Measurements from ENCODE around the gene SLC1A3.

The SLC1A3 gene

DNA sequence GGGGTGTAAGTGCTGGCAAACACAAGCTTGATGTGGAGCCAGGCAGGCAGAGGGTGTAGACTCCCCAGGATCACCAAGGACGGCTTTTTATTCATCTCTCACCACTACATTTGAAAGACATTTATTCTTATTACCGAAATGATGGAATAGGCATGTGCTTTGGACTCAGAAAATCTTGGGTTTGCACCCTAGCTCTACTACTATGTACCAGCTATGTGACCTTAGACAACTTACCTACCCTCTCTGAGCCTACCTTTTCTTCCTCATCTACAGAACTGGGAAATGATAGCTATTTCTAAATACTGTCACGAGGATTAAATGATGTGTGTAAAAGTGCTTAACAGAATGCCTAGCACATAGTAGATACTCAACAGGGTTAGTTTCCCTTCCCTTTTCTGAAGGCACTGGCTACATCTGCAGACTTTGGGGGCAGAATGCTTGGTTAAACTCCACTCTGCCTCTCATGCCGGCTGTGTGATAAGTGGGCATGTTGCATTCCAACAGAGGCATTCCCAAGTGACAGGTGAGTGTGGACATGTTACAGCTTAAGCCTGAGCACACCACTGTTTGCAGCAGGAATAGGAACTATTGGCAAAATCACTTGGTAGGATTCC, 94.8 kb downstream of the SLC1A3 start:
- TF ChIP-seq FOXM1 (IDR thresholded peaks at IDR 0.05; ENCODE audit: borderline replicate concordance, low read depth), result no peak
- TF ChIP-seq TCF12 (IDR thresholded peaks at IDR 0.05; ENCODE audit: low read depth), result no peak

DNA sequence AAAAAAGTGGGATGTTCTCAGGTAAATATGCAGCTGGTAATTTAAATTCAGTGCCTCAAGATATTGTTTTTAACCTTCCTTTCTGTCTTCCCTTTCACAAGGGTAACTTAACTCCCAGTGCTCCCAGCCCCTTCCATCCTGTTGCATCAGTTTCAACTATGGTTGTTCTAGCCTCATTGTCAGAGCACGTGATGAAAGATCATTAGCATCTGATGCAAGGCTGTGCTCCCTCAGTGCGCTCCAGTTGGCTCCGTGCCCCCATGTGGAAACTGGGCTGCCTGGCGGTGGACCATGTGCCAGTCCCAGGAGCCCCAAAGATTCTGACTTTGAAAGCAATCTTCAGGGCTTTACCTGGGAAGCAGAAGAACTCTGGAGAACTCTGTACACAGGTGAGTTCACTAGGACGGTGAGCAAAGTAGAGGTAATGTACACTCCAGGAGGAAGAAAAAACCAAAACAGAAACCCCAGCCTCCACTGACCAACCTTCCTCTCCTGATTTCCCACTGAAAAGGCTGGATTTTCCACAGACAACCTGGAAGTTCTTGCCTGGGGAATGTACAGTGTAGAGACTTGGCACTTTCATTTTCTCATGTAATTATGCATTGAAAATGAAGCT, 96.9 kb downstream of the SLC1A3 start:
- TF ChIP-seq CREB1 (IDR thresholded peaks at IDR 0.05; ENCODE audit: low read depth) (no peak), EGR1 (IDR thresholded peaks at IDR 0.05) (no peak), TCF12 (IDR thresholded peaks at IDR 0.05; ENCODE audit: low read depth) (no peak), EP300 (IDR thresholded peaks at IDR 0.05; ENCODE audit: borderline replicate concordance) (no peak), FOXM1 (IDR thresholded peaks at IDR 0.05; ENCODE audit: borderline replicate concordance, low read depth) (no peak), RAD21 (IDR thresholded peaks at IDR 0.05; ENCODE audit: low read depth) (no peak), TEAD4 (IDR thresholded peaks at IDR 0.05) (no peak)
- TF ChIP-seq, protein P1, sequence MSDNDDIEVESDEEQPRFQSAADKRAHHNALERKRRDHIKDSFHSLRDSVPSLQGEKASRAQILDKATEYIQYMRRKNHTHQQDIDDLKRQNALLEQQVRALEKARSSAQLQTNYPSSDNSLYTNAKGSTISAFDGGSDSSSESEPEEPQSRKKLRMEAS (IDR thresholded peaks at IDR 0.05), result no peak

DNA sequence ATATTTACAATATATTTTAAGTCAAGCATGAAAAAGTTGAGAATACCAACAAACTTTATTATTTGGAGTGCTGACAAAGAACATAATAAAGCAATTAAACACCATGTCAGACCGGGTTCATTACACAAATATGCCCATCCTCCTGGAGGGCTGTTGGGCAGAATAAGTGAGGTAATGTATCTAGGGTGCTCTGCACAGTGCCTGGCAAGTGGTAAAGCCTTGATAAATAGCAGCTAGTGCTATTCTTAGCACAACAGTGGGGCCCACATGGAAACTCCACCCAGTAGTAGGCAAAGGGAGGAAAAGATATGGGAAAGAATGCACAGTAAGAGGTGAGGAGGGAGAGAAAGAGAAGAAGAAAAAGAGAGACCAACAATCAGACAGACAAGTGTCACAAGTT, 97.7 kb downstream of the SLC1A3 start:
- no peak for TF ChIP-seq ZBTB7A (IDR thresholded peaks at IDR 0.05; ENCODE audit: low read depth)
- no peak for TF ChIP-seq YY1 (IDR thresholded peaks at IDR 0.05; ENCODE audit: low read depth)
- TF ChIP-seq CEBPB (IDR thresholded peaks at IDR 0.05), result no peak
- no peak for TF ChIP-seq TCF12 (IDR thresholded peaks at IDR 0.05; ENCODE audit: low read depth)
- TF ChIP-seq TEAD4 (IDR thresholded peaks at IDR 0.05), result no peak

DNA sequence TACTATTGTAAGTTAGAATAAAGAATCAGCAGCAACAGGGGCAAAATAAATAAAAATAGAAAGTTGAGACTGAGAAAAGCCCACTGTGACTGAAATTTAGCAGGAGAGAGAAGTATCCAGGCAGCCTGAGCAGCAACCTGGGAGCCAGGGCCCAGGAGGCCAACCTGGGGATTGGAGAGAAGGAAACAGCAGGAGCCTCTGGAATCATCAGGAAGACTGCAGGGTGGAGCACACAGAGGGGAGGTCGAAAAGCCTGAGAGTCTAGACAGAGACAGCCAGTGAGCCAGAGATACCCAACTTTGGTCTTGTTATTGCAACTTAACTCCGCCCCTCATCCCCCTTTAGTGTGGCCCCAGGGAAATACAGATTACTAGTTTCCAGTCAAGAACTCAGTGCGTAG, 98.6 kb downstream of the SLC1A3 start:
- TF ChIP-seq, protein P1 (IDR thresholded peaks at IDR 0.05), result no peak
- no peak for TF ChIP-seq YY1 (IDR thresholded peaks at IDR 0.05; ENCODE audit: low read depth)
- no peak for TF ChIP-seq RAD21 (IDR thresholded peaks at IDR 0.05; ENCODE audit: low read depth)

DNA sequence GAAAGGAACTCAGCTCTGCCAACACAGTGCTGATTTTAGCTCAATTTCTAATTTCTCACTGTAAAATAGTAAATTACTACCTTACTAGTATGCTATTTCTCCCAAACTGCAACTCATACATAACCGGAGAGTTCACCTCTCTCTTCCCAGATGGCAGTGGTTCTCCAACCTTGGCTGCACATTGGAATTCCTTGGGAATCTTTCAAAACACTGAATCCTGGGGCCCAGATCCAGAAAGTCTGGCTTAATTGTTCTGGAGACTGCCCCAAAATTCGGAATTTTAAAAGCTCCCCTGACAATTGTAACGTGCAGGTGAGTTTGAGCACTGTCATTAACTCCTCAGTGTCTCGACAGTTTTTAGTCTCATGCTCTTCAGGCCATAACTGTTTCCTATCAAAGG, 100.3 kb downstream of the SLC1A3 start:
- TF ChIP-seq, protein P1 (IDR thresholded peaks at IDR 0.05), result no peak
- no peak for TF ChIP-seq FOXM1 (IDR thresholded peaks at IDR 0.05; ENCODE audit: borderline replicate concordance, low read depth)
- TF ChIP-seq, protein P2, sequence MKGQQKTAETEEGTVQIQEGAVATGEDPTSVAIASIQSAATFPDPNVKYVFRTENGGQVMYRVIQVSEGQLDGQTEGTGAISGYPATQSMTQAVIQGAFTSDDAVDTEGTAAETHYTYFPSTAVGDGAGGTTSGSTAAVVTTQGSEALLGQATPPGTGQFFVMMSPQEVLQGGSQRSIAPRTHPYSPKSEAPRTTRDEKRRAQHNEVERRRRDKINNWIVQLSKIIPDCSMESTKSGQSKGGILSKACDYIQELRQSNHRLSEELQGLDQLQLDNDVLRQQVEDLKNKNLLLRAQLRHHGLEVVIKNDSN (IDR thresholded peaks at IDR 0.05), result no peak
- TF ChIP-seq YY1 (IDR thresholded peaks at IDR 0.05; ENCODE audit: low read depth), result no peak
- TF ChIP-seq CREB1 (IDR thresholded peaks at IDR 0.05; ENCODE audit: low read depth), result no peak
- TF ChIP-seq TEAD4 (IDR thresholded peaks at IDR 0.05), result no peak
- no peak for TF ChIP-seq EP300 (IDR thresholded peaks at IDR 0.05; ENCODE audit: borderline replicate concordance)
- TF ChIP-seq EGR1 (IDR thresholded peaks at IDR 0.05), result no peak
- no peak for TF ChIP-seq TCF12 (IDR thresholded peaks at IDR 0.05; ENCODE audit: low read depth)
- no peak for TF ChIP-seq ZBTB7A (IDR thresholded peaks at IDR 0.05; ENCODE audit: low read depth)
- no peak for TF ChIP-seq NFIC (IDR thresholded peaks at IDR 0.05)

DNA sequence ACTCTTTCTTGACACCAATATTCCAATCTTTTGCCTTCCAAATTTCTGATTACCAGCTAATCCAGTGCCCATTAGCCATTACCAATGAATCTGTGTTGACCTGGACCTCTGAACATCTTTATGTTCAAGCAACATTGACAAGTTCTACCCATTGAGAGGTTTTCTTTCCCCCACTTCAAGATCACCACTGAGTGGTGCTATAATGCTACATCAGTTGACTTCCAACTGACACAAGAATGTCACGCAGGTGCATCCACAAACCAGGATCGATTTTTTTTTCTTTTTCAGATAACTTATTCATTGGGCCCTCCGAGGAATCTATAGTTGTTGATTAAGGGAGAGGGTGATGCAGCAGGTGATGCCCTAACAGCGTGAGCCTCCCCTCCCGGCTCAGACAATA, 102.6 kb downstream of the SLC1A3 start:
- TF ChIP-seq FOXM1 (IDR thresholded peaks at IDR 0.05; ENCODE audit: borderline replicate concordance, low read depth), result no peak
- peak; percentile 24 for TF ChIP-seq RAD21 (IDR thresholded peaks at IDR 0.05; ENCODE audit: low read depth)

DNA sequence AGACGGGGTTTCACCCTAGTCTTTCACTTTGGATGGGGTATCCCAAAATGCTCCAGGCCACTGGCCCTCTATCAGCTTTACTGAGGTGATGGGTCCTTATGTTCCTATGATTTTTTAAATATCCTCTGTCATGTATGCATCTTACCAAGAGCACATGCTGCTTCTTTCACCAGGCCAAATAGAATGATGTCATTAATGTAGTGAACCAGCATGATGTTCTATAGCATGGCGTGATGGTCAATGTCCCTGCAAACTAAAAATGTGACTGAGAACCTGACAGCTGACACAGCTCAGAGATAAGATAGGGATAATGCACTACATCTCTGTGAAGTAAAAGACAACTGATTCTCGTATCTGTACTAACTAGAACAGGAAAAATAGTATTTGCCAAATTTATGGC, 103.6 kb downstream of the SLC1A3 start:
- TF ChIP-seq TEAD4 (IDR thresholded peaks at IDR 0.05) (no peak), NFIC (IDR thresholded peaks at IDR 0.05) (no peak), RAD21 (IDR thresholded peaks at IDR 0.05; ENCODE audit: low read depth) (no peak), CREB1 (IDR thresholded peaks at IDR 0.05; ENCODE audit: low read depth) (no peak), EGR1 (IDR thresholded peaks at IDR 0.05) (no peak), EP300 (IDR thresholded peaks at IDR 0.05; ENCODE audit: borderline replicate concordance) (no peak), ZBTB7A (IDR thresholded peaks at IDR 0.05; ENCODE audit: low read depth) (no peak), FOXM1 (IDR thresholded peaks at IDR 0.05; ENCODE audit: borderline replicate concordance, low read depth) (no peak), TCF12 (IDR thresholded peaks at IDR 0.05; ENCODE audit: low read depth) (no peak), TAF1 (IDR thresholded peaks at IDR 0.05; ENCODE audit: low read depth) (no peak), YY1 (IDR thresholded peaks at IDR 0.05; ENCODE audit: low read depth) (no peak)
- TF ChIP-seq, protein P3, sequence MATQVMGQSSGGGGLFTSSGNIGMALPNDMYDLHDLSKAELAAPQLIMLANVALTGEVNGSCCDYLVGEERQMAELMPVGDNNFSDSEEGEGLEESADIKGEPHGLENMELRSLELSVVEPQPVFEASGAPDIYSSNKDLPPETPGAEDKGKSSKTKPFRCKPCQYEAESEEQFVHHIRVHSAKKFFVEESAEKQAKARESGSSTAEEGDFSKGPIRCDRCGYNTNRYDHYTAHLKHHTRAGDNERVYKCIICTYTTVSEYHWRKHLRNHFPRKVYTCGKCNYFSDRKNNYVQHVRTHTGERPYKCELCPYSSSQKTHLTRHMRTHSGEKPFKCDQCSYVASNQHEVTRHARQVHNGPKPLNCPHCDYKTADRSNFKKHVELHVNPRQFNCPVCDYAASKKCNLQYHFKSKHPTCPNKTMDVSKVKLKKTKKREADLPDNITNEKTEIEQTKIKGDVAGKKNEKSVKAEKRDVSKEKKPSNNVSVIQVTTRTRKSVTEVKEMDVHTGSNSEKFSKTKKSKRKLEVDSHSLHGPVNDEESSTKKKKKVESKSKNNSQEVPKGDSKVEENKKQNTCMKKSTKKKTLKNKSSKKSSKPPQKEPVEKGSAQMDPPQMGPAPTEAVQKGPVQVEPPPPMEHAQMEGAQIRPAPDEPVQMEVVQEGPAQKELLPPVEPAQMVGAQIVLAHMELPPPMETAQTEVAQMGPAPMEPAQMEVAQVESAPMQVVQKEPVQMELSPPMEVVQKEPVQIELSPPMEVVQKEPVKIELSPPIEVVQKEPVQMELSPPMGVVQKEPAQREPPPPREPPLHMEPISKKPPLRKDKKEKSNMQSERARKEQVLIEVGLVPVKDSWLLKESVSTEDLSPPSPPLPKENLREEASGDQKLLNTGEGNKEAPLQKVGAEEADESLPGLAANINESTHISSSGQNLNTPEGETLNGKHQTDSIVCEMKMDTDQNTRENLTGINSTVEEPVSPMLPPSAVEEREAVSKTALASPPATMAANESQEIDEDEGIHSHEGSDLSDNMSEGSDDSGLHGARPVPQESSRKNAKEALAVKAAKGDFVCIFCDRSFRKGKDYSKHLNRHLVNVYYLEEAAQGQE (IDR thresholded peaks at IDR 0.05; ENCODE audit: low read depth), result no peak
- TF ChIP-seq, protein P1 (IDR thresholded peaks at IDR 0.05), result no peak
- TF ChIP-seq, protein P2 (IDR thresholded peaks at IDR 0.05), result no peak
